Ascending aorta (tissue), 2 donors: Measurements from ENCODE around the gene ACTMAP. TPM values are rescaled to one million over a fixed set of nuclear protein-coding genes. Genes with fewer than 3 reads are reported as not detected.

ENCODE experiments used
- DNase-seq, 2 donors: peaks; one replicate each; pipeline ENCODE4 v3.0.0-alpha.2; 2019; ENCODE audit warnings: low spot score in 2 of 2
- H3K27ac ChIP-seq, 2 donors: fragments of 200-600 bp; sonication (generic); one replicate each; pipeline ENCODE4 v1.5.1; 2016 to 2017; ENCODE audit warnings: mild to moderate bottlenecking in 1 of 2
- H3K27me3 ChIP-seq: fragments of 200-600 bp; sonication (generic); one replicate; pipeline ENCODE4 v1.5.1; 2017
- H3K36me3 ChIP-seq, 2 donors: fragments of 200-600 bp; sonication (generic); one replicate each; pipeline ENCODE4 v1.5.1; 2016
- H3K4me1 ChIP-seq, 2 donors: fragments of 200-600 bp; sonication (generic); one replicate each; pipeline ENCODE4 v1.5.1; 2016 to 2017; ENCODE audit warnings: mild to moderate bottlenecking in 1 of 2
- H3K4me3 ChIP-seq, 2 donors: fragments of 200-600 bp; sonication (generic); one replicate each; pipeline ENCODE4 v1.5.1; 2016 to 2017; ENCODE audit warnings: mild to moderate bottlenecking in 1 of 2
- H3K9me3 ChIP-seq, 2 donors: fragments of 200-600 bp; sonication (generic); one replicate each; pipeline ENCODE4 v1.5.1; 2016
- intact Hi-C: fragments of 100-400 bp; cut with DNase I; formaldehyde crosslinking; loops from one replicate; pipeline ENCODE4 v1.15.1; 2023
- total RNA-seq: library from RNA; depleted of rRNA; stranded (reverse); fragments of >200 nt; gene quantifications from one replicate; pipeline ENCODE4 v1.1.0, GENCODE V29; 2016
- TF ChIP-seq, protein P1 (sequence below), 3 experiments: fragments of 200-600 bp in 2 of 3; fragments of 450-650 bp in 1 of 3; sonication (generic) in 2 of 3; IDR thresholded peaks; one replicate each; pipeline ENCODE4 v1.5.1; 2016 to 2019; ENCODE audit warnings: antibody characterized with exemption in 3 of 3, mild to moderate bottlenecking in 1 of 3, moderate library complexity in 1 of 3

ACTMAP gene
- total RNA-seq, 1 donor from 2014 or later, result 8.3 TPM

DNA sequence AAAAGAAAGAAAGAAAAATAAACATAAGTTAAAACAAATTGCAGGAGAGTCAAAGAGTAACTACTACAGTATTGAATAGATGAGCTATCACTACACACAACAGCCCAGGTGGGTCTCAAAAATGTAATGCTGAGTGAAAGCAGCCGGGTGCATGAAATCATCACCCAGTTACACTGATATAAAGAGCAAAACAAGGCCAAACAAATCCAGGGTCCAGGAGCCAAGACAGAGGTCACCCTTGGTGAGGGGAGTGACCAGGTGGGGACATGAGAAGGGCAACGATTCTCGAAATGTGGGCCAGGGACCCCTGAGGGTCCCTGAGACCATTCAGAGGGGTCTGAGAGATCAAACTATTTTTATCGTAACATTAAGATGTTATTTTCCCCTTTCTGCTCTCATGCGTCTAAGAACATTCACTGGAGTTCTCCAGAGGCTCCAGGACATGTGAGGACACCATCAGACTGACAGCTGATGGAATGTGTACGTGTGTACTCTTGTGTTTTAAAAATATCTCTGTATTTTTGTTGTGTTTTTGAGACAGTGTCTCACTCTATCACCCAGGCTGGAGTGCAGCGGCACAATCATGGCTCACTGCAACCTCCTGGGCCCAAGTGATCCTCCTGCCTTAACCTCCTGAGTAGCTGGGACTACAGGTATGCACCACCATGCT lies 44.2 kb downstream of the ACTMAP start:
- intact Hi-C loops, result no loop called here
- DNase-seq, result no peak
- TF ChIP-seq, protein P1, sequence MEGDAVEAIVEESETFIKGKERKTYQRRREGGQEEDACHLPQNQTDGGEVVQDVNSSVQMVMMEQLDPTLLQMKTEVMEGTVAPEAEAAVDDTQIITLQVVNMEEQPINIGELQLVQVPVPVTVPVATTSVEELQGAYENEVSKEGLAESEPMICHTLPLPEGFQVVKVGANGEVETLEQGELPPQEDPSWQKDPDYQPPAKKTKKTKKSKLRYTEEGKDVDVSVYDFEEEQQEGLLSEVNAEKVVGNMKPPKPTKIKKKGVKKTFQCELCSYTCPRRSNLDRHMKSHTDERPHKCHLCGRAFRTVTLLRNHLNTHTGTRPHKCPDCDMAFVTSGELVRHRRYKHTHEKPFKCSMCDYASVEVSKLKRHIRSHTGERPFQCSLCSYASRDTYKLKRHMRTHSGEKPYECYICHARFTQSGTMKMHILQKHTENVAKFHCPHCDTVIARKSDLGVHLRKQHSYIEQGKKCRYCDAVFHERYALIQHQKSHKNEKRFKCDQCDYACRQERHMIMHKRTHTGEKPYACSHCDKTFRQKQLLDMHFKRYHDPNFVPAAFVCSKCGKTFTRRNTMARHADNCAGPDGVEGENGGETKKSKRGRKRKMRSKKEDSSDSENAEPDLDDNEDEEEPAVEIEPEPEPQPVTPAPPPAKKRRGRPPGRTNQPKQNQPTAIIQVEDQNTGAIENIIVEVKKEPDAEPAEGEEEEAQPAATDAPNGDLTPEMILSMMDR (IDR thresholded peaks at IDR 0.05), result no peak
- H3K27ac ChIP-seq, result peak overlapping the region in 1 of 2 donors; percentile 2
- no peak overlapping the region for H3K4me3 ChIP-seq
- no peaks in the 10 kb centered on the region for H3K27me3 ChIP-seq
- no peaks in the 10 kb centered on the region for H3K9me3 ChIP-seq
- H3K36me3 ChIP-seq, result peaks cover 76 to 81% of the 10 kb centered on the region in 2 donors
- no peaks in the 10 kb centered on the region for H3K4me1 ChIP-seq

DNA sequence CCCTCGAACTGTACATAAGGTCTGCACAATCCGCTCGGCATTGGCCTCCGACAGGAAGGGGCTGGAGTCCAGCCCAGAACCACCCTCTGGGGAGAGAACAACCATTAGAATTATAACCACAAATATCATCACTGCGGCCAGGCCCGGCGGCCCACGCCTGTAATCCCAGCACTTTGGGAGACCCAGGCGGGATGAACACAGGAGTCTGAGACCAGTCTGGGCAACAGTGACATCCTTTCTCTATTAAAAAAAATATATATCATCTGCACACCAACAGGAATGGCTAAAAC lies 45.0 kb downstream of the ACTMAP start:
- TF ChIP-seq, protein P1 (IDR thresholded peaks at IDR 0.05), result no peak
- peaks cover 77 to 83% of the 10 kb centered on the region in 2 donors for H3K36me3 ChIP-seq
- no peaks in the 10 kb centered on the region for H3K4me1 ChIP-seq
- no peaks in the 10 kb centered on the region for H3K9me3 ChIP-seq
- no peaks in the 10 kb centered on the region for H3K27me3 ChIP-seq
- DNase-seq, result no peak
- H3K4me3 ChIP-seq, result no peak overlapping the region
- peak overlapping the region in 1 of 2 donors; percentile 2 for H3K27ac ChIP-seq
- intact Hi-C loops, result no loop called here

DNA sequence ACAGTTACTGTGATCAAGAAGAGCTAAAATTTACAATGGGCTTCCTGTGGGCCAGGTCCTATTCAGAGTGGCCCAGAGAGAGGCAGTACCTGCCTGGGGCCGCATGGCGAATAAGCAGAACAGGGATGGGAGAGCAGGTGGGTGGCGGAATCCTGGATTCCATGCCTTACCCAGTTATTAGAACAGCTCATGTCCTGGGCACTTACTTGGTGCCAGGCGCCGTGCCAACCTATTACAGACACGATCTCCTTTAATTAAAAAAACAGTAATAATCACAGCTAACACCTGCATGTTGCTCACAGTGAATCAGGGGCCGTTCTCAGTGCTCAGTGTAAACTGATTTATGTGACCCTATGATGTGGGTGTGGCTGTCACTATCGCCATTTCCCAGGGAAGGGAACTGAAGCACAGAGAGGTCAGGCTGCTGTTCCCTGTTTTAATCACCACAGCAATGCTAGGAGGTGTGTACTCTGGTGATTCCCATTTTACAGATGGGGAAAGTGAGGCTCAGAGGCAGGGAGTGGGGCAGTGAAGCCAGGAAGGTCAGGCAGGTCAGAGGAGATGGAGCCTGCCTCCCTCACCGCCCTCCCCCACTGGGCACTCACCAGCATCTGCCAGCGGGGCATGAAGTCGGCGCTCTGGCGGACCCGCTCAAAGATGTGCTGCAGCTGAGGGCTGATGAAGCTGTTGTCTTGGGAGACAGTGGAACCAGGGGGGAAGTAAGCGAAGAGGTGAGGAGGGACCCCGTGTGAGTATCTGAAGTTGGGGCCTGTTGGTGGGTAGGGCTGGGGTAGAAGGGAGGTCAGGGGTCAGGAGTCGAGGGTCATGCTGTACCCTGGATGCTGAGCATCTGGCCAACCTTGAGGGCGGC lies 45.6 kb downstream of the ACTMAP start:
- Histone ChIP-seq H3K36me3 (peaks cover 79 to 88% of the 10 kb centered on the region in 2 donors), H3K4me3 (no peak overlapping the region), H3K27me3 (no peaks in the 10 kb centered on the region), H3K9me3 (no peaks in the 10 kb centered on the region), H3K4me1 (no peaks in the 10 kb centered on the region), H3K27ac (no peak overlapping the region)
- intact Hi-C loops, result no loop called here
- TF ChIP-seq, protein P1 (IDR thresholded peaks at IDR 0.05), result no peak
- no peak for DNase-seq

DNA sequence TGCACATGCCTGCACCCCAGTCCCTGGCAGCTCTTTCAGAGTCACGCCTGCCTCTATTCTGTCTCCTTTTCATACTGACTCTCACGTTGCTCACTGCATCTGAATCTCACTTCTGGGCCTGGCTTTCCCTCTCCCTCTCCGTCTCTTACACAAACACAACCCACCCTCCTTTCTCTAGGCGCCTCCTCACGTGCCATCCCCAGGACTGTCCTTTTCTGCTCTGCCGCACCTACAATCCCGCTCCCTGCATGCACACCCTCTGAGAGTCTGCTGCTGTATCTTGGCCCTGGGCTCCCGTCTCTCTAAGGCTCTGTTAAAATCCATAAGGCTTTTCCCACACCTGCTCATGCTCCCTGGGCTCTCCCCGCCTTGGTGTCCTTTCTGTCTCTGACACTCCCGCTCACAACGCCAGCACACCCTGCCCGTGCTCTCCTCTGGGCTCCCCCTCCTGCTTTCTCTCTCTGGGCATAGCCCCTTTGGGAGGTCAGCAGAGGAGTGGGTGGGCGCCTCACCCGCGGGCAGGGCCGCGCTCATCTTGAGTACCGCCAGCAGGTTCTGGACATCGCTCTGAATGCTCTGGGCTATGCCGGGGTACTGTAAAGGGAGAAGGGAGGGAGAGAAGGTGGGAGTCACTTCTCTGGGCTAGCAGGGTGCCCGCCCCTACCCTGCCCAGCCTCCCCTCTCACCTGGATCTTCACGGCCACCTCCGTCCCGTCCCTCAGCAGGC lies 47.1 kb downstream of the ACTMAP start:
- Histone ChIP-seq H3K27me3 (no peaks in the 10 kb centered on the region), H3K36me3 (peaks cover 74 to 78% of the 10 kb centered on the region in 2 donors), H3K4me1 (no peaks in the 10 kb centered on the region), H3K9me3 (no peaks in the 10 kb centered on the region), H3K4me3 (no peak overlapping the region), H3K27ac (no peak overlapping the region)
- intact Hi-C loops, result no loop called here
- DNase-seq, result no peak
- TF ChIP-seq, protein P1 (IDR thresholded peaks at IDR 0.05), result no peak

DNA sequence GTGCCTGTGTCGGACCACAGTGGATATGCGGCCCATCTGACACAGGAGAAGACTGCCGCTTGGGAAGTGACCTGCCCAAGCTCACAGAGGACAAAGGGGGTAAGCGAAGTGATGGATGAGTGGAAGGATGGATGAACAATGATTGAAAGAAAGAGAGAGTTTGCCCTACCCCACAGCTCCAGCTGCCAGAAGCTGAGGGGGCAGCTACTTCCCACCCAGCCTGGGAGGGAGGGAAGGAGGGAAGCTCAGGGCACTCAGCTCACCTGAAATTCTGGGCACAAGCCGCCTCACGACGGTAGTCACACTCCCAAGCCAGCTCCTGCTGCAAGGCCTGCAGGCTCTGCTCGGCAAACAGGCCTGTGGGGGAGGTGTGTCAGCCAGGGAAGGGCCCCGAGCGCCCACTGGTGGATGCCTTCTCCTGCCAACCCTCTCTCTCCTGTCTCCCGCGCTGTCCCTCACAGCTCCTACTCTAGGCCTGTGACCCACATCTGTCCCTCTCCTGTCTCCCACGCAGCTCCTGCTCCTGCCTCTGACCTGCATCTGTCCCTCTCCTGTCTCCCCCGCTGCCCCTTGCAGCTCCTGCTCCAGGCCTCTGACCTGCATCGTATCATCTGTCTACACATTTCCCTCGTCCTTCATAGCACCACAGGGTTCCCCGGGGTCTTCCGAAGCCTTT lies 47.8 kb downstream of the ACTMAP start:
- H3K27me3 ChIP-seq, result no peaks in the 10 kb centered on the region
- H3K4me3 ChIP-seq, result no peak overlapping the region
- no peaks in the 10 kb centered on the region for H3K9me3 ChIP-seq
- no peaks in the 10 kb centered on the region for H3K4me1 ChIP-seq
- no peak overlapping the region for H3K27ac ChIP-seq
- H3K36me3 ChIP-seq, result peaks cover 67 to 78% of the 10 kb centered on the region in 2 donors
- intact Hi-C loops, result no loop called here
- TF ChIP-seq, protein P1 (IDR thresholded peaks at IDR 0.05), result no peak
- DNase-seq, result no peak
